Stomach (tissue), 4 donors: ENCODE measurements around the gene PANK2.

Source experiments
- EP300 ChIP-seq: sonication (generic); formaldehyde crosslinking; IDR thresholded peaks from one replicate; pipeline ENCODE4 v1.6.1; 2017; ENCODE audit warnings: antibody characterized with exemption
- POLR2A ChIP-seq, 4 donors: fragments of 450-650 bp; IDR thresholded peaks; one replicate each; pipeline ENCODE4 v1.6.1; 2016; ENCODE audit warnings: antibody characterized with exemption in 4 of 4, control low read depth in 2 of 4, mild to moderate bottlenecking in 1 of 4, moderate library complexity in 1 of 4
- POLR2AphosphoS5 ChIP-seq, 3 donors: sonication (generic); formaldehyde crosslinking; IDR thresholded peaks; one replicate each; pipeline ENCODE4 v1.6.1; 2016; ENCODE audit warnings: antibody characterized with exemption in 3 of 3
- TF ChIP-seq, protein P1 (sequence below), 7 experiments: fragments of 450-650 bp in 4 of 7; fragments of 200-600 bp in 3 of 7; sonication (generic) in 3 of 7; IDR thresholded peaks; one replicate each; pipeline ENCODE4 v1.5.1; 2016 to 2019; ENCODE audit warnings: antibody characterized with exemption in 7 of 7, control low read depth in 2 of 7, mild to moderate bottlenecking in 1 of 7

- TF ChIP-seq, protein P1, sequence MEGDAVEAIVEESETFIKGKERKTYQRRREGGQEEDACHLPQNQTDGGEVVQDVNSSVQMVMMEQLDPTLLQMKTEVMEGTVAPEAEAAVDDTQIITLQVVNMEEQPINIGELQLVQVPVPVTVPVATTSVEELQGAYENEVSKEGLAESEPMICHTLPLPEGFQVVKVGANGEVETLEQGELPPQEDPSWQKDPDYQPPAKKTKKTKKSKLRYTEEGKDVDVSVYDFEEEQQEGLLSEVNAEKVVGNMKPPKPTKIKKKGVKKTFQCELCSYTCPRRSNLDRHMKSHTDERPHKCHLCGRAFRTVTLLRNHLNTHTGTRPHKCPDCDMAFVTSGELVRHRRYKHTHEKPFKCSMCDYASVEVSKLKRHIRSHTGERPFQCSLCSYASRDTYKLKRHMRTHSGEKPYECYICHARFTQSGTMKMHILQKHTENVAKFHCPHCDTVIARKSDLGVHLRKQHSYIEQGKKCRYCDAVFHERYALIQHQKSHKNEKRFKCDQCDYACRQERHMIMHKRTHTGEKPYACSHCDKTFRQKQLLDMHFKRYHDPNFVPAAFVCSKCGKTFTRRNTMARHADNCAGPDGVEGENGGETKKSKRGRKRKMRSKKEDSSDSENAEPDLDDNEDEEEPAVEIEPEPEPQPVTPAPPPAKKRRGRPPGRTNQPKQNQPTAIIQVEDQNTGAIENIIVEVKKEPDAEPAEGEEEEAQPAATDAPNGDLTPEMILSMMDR (IDR thresholded peaks at IDR 0.05), result no peak
- TF ChIP-seq POLR2A (IDR thresholded peaks at IDR 0.05) (no peak), POLR2AphosphoS5 (IDR thresholded peaks at IDR 0.05) (no peak), EP300 (no peak)
These were observed 26.5 kb downstream of the PANK2 start for GRCh38 chr20:3915691-3916090.
